Stimulated activated CD4-positive, alpha-beta T cell treated with anti-CD3 and anti-CD28 coated beads, Interleukin-12 subunit alpha, Interleukin-12 subunit beta, amount 100 ng/mL, for 4 hours (primary cell): ENCODE results near the gene GABRR3.

Source experiments
- DNase-seq: peaks from one replicate; pipeline ENCODE4 v3.0.0-alpha.2; 2020

Gene GABRR3

GRCh38 chr3:97988784-97989568 is 46.1 kb downstream of the GABRR3 start:
- no peak for DNase-seq

- DNase-seq: no peak
Measured at GRCh38 chr3:97987306-97987705, 47.8 kb downstream of the GABRR3 start.

GRCh38 chr3:97983933-97984491 is 51.1 kb downstream of the GABRR3 start:
- DNase-seq: no peak

- no peak for DNase-seq
Measured at GRCh38 chr3:97981886-97982285, 53.2 kb downstream of the GABRR3 start.

- DNase-seq: no peak
Measured at GRCh38 chr3:97979610-97980009, 55.5 kb downstream of the GABRR3 start.

- no peak for DNase-seq
Measured at GRCh38 chr3:97975466-97975865, 59.6 kb downstream of the GABRR3 start.

GRCh38 chr3:97974996-97975395 is 60.1 kb downstream of the GABRR3 start:
- no peak for DNase-seq

GRCh38 chr3:97972976-97973375 is 62.1 kb downstream of the GABRR3 start:
- no peak for DNase-seq

GRCh38 chr3:97971679-97972567 is 63.2 kb downstream of the GABRR3 start, which contains the start of gene RIOX2:
RIOX2 (minus strand) TSS chr3:97972431; CDS start chr3:97967593, 4,838 bp downstream.
- peak; percentile 75 for DNase-seq

GRCh38 chr3:97970956-97971620 is 64.0 kb downstream of the GABRR3 start:
- DNase-seq: no peak

GRCh38 chr3:97970156-97970555 is 65.0 kb downstream of the GABRR3 start:
- DNase-seq: no peak

- DNase-seq: no peak
Measured at GRCh38 chr3:97969541-97969940, 65.6 kb downstream of the GABRR3 start.

- no peak for DNase-seq
Measured at GRCh38 chr3:97968376-97968775, 66.7 kb downstream of the GABRR3 start.

- DNase-seq: no peak
Measured at GRCh38 chr3:97967966-97968365, 67.1 kb downstream of the GABRR3 start.

- DNase-seq: no peak
Measured at GRCh38 chr3:97960993-97961766, 73.9 kb downstream of the GABRR3 start.

GRCh38 chr3:97960551-97960950 is 74.6 kb downstream of the GABRR3 start:
- no peak for DNase-seq

- no peak for DNase-seq
Measured at GRCh38 chr3:97959872-97960271, 75.2 kb downstream of the GABRR3 start.

GRCh38 chr3:97958796-97959195 is 76.3 kb downstream of the GABRR3 start:
- no peak for DNase-seq

- no peak for DNase-seq
Measured at GRCh38 chr3:97958396-97958795, 76.7 kb downstream of the GABRR3 start.

GRCh38 chr3:97957617-97958311 is 77.4 kb downstream of the GABRR3 start:
- DNase-seq: no peak

GRCh38 chr3:97956051-97956450 is 79.1 kb downstream of the GABRR3 start:
- DNase-seq: no peak
